Calu3 (cell line): Measurements from ENCODE around the gene SLAMF9. TPM values are rescaled to one million over a fixed set of nuclear protein-coding genes. Genes with fewer than 3 reads are reported as not detected.

Experiments
- BruUV-seq: library from RNA; stranded (reverse); fragments of 400-500 nt; replicated peaks from 2 replicates; lab custom pipeline; 2021; lab: Mats Ljungman, UMichigan
- CTCF ChIA-PET: fragments of 300-600 bp; sonication (Branson Sonifier 250); formaldehyde crosslinking; loops from one replicate; lab custom pipeline; 2022; ENCODE audit warnings: antibody characterized with exemption; lab: Charles Lee
- DNase-seq: peaks from one replicate; pipeline ENCODE4 v3.0.0; 2022
- H3K27ac Mint-ChIP-seq: one replicate; pipeline ENCODE4 v1.8.0; 2022; ENCODE audit warnings: mixed read lengths; ENCODE audit not compliant: unreplicated experiment
- H3K27me3 Mint-ChIP-seq: one replicate; pipeline ENCODE4 v1.8.0; 2022; ENCODE audit warnings: mixed read lengths; ENCODE audit not compliant: unreplicated experiment
- H3K36me3 Mint-ChIP-seq: one replicate; pipeline ENCODE4 v1.8.0; 2022; ENCODE audit warnings: mild to moderate bottlenecking, moderate library complexity, mixed read lengths; ENCODE audit not compliant: insufficient read depth, unreplicated experiment
- H3K4me1 Mint-ChIP-seq: one replicate; pipeline ENCODE4 v1.8.0; 2022; ENCODE audit warnings: mild to moderate bottlenecking, low read depth, mixed read lengths; ENCODE audit not compliant: unreplicated experiment
- H3K4me3 Mint-ChIP-seq: one replicate; pipeline ENCODE4 v1.8.0; 2022; ENCODE audit warnings: mild to moderate bottlenecking, low read depth, moderate library complexity, mixed read lengths; ENCODE audit not compliant: unreplicated experiment
- H3K9me3 Mint-ChIP-seq: one replicate; pipeline ENCODE4 v1.8.0; 2022; ENCODE audit warnings: low read depth, mixed read lengths; ENCODE audit not compliant: unreplicated experiment
- intact Hi-C: fragments of 100-400 bp; cut with micrococcal nuclease; formaldehyde crosslinking; loops from one replicate; pipeline ENCODE4 v1.10.0; 2022; ENCODE audit not compliant: unreplicated experiment
- total RNA-seq: library from RNA; stranded (reverse); gene quantifications from 2 replicates; pipeline ENCODE4 v1.2.3, GENCODE V29; 2022
- TF ChIP-seq, protein P1 (sequence below): fragments of 200-600 bp; IDR thresholded peaks from one replicate; pipeline ENCODE4 v1.8.0; 2022; ENCODE audit warnings: antibody characterized with exemption; ENCODE audit not compliant: unreplicated experiment

The SLAMF9 gene
- total RNA-seq, 1 experiment from 2014 or later, result not detected

DNA sequence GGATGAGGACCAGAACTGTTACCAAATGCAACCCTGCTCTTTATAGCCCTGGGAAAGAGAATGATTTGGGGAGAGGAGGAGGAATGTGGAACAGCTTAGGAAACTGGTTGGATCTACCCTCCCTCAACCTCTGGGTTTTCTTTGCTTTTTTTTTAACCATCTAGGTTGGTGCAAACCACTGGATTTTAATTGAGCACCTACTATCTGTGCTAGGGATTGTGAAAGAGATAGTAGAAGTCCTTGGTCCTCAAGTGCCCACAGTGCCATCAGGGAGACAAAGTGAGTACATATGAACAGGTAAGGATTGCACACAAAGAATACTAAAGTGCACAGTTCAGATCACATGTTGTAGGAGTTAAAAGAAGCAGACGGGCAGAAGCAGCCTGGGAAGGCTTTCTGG lies 33.4 kb downstream of the SLAMF9 start:
- CTCF ChIA-PET, result no interaction called here
- TF ChIP-seq, protein P1, sequence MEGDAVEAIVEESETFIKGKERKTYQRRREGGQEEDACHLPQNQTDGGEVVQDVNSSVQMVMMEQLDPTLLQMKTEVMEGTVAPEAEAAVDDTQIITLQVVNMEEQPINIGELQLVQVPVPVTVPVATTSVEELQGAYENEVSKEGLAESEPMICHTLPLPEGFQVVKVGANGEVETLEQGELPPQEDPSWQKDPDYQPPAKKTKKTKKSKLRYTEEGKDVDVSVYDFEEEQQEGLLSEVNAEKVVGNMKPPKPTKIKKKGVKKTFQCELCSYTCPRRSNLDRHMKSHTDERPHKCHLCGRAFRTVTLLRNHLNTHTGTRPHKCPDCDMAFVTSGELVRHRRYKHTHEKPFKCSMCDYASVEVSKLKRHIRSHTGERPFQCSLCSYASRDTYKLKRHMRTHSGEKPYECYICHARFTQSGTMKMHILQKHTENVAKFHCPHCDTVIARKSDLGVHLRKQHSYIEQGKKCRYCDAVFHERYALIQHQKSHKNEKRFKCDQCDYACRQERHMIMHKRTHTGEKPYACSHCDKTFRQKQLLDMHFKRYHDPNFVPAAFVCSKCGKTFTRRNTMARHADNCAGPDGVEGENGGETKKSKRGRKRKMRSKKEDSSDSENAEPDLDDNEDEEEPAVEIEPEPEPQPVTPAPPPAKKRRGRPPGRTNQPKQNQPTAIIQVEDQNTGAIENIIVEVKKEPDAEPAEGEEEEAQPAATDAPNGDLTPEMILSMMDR, result no peak
- no TSS peak for BruUV-seq
- Mint-ChIP-seq H3K4me1 (peaks cover 69% of the 10 kb centered on the region), H3K9me3 (no peaks in the 10 kb centered on the region), H3K36me3 (peaks cover 90% of the 10 kb centered on the region), H3K4me3 (peak overlapping the region; percentile 83), H3K27me3 (no peaks in the 10 kb centered on the region), H3K27ac (peak overlapping the region; percentile 81)
- intact Hi-C loops, result no loop called here
- no peak for DNase-seq

DNA sequence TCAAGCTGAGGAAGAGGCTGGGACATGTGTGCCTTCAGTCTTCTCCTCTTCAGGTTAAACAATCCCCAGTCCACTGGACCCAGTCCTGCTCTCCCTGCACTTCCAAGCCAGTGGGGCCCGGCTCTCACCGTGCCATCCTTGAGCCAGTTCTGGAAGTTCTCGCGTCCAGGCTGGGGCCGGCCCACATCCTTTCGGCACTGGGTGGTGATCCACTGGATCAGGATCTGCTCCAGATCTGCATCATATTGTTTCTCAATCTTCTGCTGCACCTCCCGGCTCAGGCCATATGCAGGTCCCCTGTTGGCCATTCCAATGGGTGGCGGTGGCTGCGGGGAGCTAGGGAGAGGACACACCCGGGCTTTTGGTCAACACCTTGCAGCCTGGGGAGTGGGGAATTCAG lies 33.8 kb downstream of the SLAMF9 start:
- no peak for DNase-seq
- no peaks in the 10 kb centered on the region for H3K9me3 Mint-ChIP-seq
- intact Hi-C loops, result no loop called here
- BruUV-seq, result no TSS peak
- TF ChIP-seq, protein P1, result no peak
- CTCF ChIA-PET, result no interaction called here
- H3K4me1 Mint-ChIP-seq, result peaks cover 73% of the 10 kb centered on the region
- peaks cover 86% of the 10 kb centered on the region for H3K36me3 Mint-ChIP-seq
- no peak overlapping the region for H3K4me3 Mint-ChIP-seq
- H3K27ac Mint-ChIP-seq, result no peak overlapping the region
- H3K27me3 Mint-ChIP-seq, result no peaks in the 10 kb centered on the region

DNA sequence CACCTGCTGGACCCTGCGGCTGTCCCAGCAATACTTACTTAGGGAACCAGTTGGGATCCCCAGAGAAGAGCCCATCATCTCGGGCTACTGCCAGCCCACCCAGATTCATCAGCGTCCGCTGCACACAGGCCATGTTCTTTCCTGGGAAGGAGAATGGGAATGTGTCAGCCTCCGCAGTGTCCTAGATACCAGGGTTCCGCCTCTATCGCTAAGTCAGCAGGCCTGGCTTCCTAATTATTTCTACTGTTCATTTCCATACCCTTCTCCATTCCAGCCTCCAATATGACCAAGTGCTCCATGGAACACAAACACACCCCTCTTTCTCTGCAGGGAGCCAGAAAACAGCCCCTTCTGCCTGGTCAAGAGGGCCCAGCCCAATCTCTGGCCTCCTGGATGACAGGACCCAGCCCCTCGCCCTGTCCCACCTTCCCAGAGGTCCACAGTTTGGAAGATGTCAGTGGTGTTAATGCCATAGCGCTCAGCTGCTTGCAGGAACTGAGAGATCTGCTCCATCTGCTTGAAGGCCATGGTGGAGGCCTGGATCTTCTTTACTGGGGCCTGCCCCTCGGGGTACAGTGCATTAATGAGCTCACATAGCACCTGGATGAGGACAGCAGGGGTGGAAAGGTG lies 34.7 kb downstream of the SLAMF9 start:
- no TSS peak for BruUV-seq
- CTCF ChIA-PET, result no interaction called here

DNA sequence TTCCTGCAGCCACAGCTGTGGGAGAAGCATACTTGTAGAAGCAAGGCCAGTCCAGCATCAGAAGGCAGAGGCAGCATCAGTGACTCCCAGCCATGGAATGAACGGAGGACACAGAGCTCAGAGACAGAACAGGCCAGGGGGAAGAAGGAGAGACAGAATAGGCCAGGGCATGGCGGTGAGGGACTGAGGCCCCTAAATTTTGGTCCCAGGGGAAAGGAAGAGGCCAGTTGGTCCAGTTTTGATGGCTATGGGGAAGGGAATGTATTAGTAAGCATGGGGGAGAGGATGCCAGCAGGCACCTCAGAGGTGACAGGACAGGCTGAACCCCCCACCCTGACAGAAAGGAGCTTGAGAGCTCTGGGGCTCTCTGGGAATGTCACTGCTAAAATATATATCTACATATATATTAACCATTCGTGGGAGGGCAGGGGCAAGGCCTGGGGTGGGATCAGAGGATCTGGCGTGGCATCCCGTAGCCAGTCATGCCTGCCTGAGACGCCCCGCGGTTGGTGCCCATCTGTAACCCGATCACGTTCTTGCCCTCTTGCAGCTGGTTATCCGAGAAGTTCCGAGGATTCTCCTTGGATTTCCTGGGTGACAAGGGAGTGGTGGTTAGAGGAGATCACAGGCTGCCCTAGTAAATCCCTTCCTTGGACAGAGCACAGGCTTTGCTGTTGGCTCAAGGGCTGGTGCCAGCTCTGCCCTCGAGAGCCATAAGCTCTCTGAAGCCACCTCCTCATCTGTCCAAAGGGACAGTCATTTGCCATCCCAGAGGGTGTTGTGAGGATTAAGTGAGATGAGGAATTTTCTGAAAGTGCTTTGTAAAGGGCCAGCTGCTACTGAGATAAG lies 35.5 kb downstream of the SLAMF9 start:
- TF ChIP-seq, protein P1, result no peak
- Mint-ChIP-seq H3K9me3 (no peaks in the 10 kb centered on the region), H3K4me1 (peaks cover 84% of the 10 kb centered on the region), H3K4me3 (no peak overlapping the region), H3K27me3 (no peaks in the 10 kb centered on the region), H3K27ac (peak overlapping the region; percentile 6), H3K36me3 (peaks cover 80% of the 10 kb centered on the region)
- CTCF ChIA-PET, result interaction anchor here (1.1 kb wide), 1 partner anchor 26 kb away, joined by 4 read pairs; no protein-coding TSS in a partner anchor
- BruUV-seq, result TSS peak; percentile 0
- DNase-seq, result no peak
- intact Hi-C loops, result no loop called here

More for the DNA sequence above, 34.7 kb downstream of the SLAMF9 start:
- H3K36me3 Mint-ChIP-seq, result peaks cover 80% of the 10 kb centered on the region
- H3K4me3 Mint-ChIP-seq, result no peak overlapping the region
- H3K9me3 Mint-ChIP-seq, result no peaks in the 10 kb centered on the region
- H3K27me3 Mint-ChIP-seq, result no peaks in the 10 kb centered on the region
- no peak for DNase-seq
- H3K4me1 Mint-ChIP-seq, result peaks cover 82% of the 10 kb centered on the region
- intact Hi-C loops, result no loop called here
- H3K27ac Mint-ChIP-seq, result no peak overlapping the region
- TF ChIP-seq, protein P1, result no peak
